Measurements from ENCODE around the gene MOCS3. TPM values are rescaled to one million over a fixed set of nuclear protein-coding genes. Genes with fewer than 3 reads are reported as not detected.
A peak's percentile ranks its signal among the peaks of the same experiment; 100 is the strongest.

MOCS3 gene
- total RNA-seq, 1 donor from 2014 or later, result 7.4 TPM

DNA sequence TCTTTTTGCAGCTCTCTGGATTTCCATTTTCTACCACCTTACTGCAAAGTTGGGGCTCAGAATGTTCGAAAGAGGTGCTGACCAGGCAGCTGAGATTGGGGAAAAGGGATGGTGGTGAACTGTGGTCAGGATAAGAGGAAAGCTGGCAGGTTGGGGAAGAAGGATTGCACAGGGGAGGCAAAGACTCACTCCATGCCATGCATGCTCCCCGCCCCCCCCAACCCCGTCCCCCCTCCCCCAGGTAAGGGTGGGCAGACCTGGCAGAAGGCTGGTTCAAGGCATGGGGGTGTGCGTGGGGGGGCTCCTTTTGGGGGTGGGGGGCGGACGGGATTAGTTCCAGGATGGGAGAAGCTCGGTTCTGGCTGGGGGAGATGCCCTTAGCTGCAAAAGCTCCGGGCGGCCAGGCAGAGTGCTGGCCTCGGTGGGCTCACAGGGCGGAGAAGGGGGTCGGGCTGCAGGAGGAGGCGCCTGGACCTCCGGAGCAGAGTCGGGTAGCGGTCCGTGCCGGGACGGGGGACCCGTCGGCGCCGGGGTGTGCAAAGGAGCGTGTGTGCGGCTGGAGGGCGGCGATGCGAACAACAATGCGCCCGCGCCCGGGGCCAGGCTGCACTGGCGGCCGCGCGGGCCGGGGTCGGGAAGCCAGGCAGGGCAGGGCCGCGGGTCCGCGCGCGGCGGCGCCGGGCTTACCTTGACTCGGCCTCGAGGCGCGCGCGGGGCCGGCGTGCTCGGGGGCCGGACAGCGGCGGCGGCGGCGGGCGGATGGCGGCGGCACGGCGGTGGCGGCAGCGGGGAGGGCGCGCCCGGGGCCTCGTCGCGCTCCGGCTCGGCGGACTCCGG, 28.3 kb upstream of the MOCS3 start:
- peaks cover 32% of the 10 kb centered on the region for H3K36me3 Mint-ChIP-seq

GRCh38 chr20:50930976-50931305, 27.7 kb upstream of the MOCS3 start:
- TF ChIP-seq CTCF (conservative IDR thresholded peaks at IDR 0.05), result no peak
- Mint-ChIP-seq H3K4me3 (peak overlapping the region; percentile 90), H3K27ac (peak overlapping the region; percentile 98), H3K4me1 (ENCODE audit: unreplicated experiment) (peaks cover 33% of the 10 kb centered on the region), H3K36me3 (peaks cover 32% of the 10 kb centered on the region), H3K27me3 (peaks cover 3% of the 10 kb centered on the region), H3K9me3 (no peaks in the 10 kb centered on the region)
- DNase-seq (ENCODE audit: extremely low spot score, unreplicated experiment), result no peak

More for the DNA sequence above, 28.3 kb upstream of the MOCS3 start:
- H3K4me3 Mint-ChIP-seq, result peak overlapping the region; percentile 95
- H3K4me1 Mint-ChIP-seq (ENCODE audit: unreplicated experiment), result peaks cover 39% of the 10 kb centered on the region
- H3K27me3 Mint-ChIP-seq, result peaks cover 3% of the 10 kb centered on the region
- no peak for DNase-seq (ENCODE audit: extremely low spot score, unreplicated experiment)
- no peaks in the 10 kb centered on the region for H3K9me3 Mint-ChIP-seq
- H3K27ac Mint-ChIP-seq, result peak overlapping the region; percentile 99
- TF ChIP-seq CTCF (conservative IDR thresholded peaks at IDR 0.05), result no peak

GRCh38 chr20:50931306-50932015, 27.2 kb upstream of the MOCS3 start, which contains the start of gene ADNP:
Gene ADNP (minus strand): TSS chr20:50931437. CDS start chr20:50903996, 27,441 bp downstream.
- Mint-ChIP-seq H3K9me3 (no peaks in the 10 kb centered on the region), H3K27me3 (peaks cover 3% of the 10 kb centered on the region), H3K36me3 (peaks cover 32% of the 10 kb centered on the region), H3K4me3 (peak within 1 kb of the TSS; percentile 95), H3K27ac (peak within 1 kb of the TSS; percentile 99), H3K4me1 (ENCODE audit: unreplicated experiment) (peaks cover 30% of the 10 kb centered on the region)
- peak; percentile 73 for TF ChIP-seq CTCF (conservative IDR thresholded peaks at IDR 0.05)
- peak; percentile 93 for DNase-seq (ENCODE audit: extremely low spot score, unreplicated experiment)

GRCh38 chr20:50932016-50932485, 26.6 kb upstream of the MOCS3 start:
- Mint-ChIP-seq H3K4me3 (peak overlapping the region; percentile 90), H3K36me3 (peaks cover 30% of the 10 kb centered on the region), H3K9me3 (no peaks in the 10 kb centered on the region), H3K4me1 (ENCODE audit: unreplicated experiment) (peaks cover 24% of the 10 kb centered on the region), H3K27ac (peak overlapping the region; percentile 98), H3K27me3 (peaks cover 3% of the 10 kb centered on the region)
- no peak for DNase-seq (ENCODE audit: extremely low spot score, unreplicated experiment)
- no peak for TF ChIP-seq CTCF (conservative IDR thresholded peaks at IDR 0.05)

- H3K4me3 Mint-ChIP-seq, result peak overlapping the region; percentile 90
- no peak for DNase-seq (ENCODE audit: extremely low spot score, unreplicated experiment)
- peaks cover 3% of the 10 kb centered on the region for H3K27me3 Mint-ChIP-seq
- H3K36me3 Mint-ChIP-seq, result peaks cover 25% of the 10 kb centered on the region
- peaks cover 19% of the 10 kb centered on the region for H3K4me1 Mint-ChIP-seq (ENCODE audit: unreplicated experiment)
- no peak for TF ChIP-seq CTCF (conservative IDR thresholded peaks at IDR 0.05)
- H3K9me3 Mint-ChIP-seq, result no peaks in the 10 kb centered on the region
- H3K27ac Mint-ChIP-seq, result peak overlapping the region; percentile 98
Observed at GRCh38 chr20:50932691-50933280, 25.8 kb upstream of the MOCS3 start.
